ENCODE measurements around the gene SGCD.

DNA sequence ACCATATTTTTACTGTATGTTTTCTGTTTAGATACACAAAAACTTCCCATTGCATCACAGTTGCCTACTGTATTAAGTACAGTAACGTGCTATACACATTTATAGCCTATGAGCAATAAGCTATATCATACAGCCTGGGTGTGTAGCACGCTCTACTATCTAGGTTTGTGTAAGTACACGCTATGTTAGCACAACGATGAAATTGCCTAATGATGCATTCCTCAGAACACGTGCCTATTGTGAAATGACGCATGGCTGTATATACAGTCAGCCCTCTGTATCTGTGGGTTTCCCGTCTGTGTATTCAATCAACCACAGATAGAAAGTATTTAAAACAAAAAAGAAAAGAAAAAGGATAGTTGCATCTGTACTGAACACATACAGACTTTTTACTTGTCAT, 64.2 kb downstream of the SGCD start:
- TF ChIP-seq, protein P1, sequence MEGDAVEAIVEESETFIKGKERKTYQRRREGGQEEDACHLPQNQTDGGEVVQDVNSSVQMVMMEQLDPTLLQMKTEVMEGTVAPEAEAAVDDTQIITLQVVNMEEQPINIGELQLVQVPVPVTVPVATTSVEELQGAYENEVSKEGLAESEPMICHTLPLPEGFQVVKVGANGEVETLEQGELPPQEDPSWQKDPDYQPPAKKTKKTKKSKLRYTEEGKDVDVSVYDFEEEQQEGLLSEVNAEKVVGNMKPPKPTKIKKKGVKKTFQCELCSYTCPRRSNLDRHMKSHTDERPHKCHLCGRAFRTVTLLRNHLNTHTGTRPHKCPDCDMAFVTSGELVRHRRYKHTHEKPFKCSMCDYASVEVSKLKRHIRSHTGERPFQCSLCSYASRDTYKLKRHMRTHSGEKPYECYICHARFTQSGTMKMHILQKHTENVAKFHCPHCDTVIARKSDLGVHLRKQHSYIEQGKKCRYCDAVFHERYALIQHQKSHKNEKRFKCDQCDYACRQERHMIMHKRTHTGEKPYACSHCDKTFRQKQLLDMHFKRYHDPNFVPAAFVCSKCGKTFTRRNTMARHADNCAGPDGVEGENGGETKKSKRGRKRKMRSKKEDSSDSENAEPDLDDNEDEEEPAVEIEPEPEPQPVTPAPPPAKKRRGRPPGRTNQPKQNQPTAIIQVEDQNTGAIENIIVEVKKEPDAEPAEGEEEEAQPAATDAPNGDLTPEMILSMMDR (conservative IDR thresholded peaks at IDR 0.05; ENCODE audit: low read length) = no peak
- no peak for TF ChIP-seq EZH2phosphoT487 (IDR thresholded peaks at IDR 0.05; ENCODE audit: borderline replicate concordance, low read depth, low read length)

Measured in OCI-LY7 (cell line).